ENCODE results near the gene GNPTAB. TPM values are rescaled to one million over a fixed set of nuclear protein-coding genes. Genes with fewer than 3 reads are reported as not detected.
A peak's percentile ranks its signal among the peaks of the same experiment; 100 is the strongest.

GNPTAB gene
- total RNA-seq, 1 experiment from 2014 or later: 21.0 TPM

GRCh38 chr12:101832030-101832429, 1.3 kb upstream of the GNPTAB start:
- Histone ChIP-seq H3K4me3 (ENCODE audit: low read length) (no peak overlapping the region), H3K79me2 (ENCODE audit: low read length) (peaks cover 20% of the 10 kb centered on the region), H3K9me2 (replicated peaks; ENCODE audit: low read length) (no peaks in the 10 kb centered on the region), H4K20me1 (ENCODE audit: low read length) (no peaks in the 10 kb centered on the region), H3K9ac (ENCODE audit: low read length) (no peak overlapping the region), H3F3A (ENCODE audit: low read length, unreplicated experiment) (no peaks in the 10 kb centered on the region), H3K4me1 (ENCODE audit: insufficient read depth, low read length) (peaks cover 10% of the 10 kb centered on the region), H3K27me3 (ENCODE audit: low read length) (no peaks in the 10 kb centered on the region), H2AFZ (ENCODE audit: low read length) (no peak overlapping the region), H3K27ac (ENCODE audit: low read length) (no peak overlapping the region), H3K9me3 (ENCODE audit: low read length) (no peaks in the 10 kb centered on the region), H3K4me2 (ENCODE audit: low read length) (no peak overlapping the region), H3K36me3 (ENCODE audit: low read depth, low read length) (no peaks in the 10 kb centered on the region)
- ATAC-seq: no peak
- peak; percentile 33 for DNase-seq
- intact Hi-C loops (cut with micrococcal nuclease): loop anchor here (5.0 kb wide), 2 partner anchors 60 to 135 kb away; partner anchors contain the start of gene CHPT1
- POLR2A ChIA-PET (ENCODE audit: unreplicated experiment): no interaction called here
- no TSS peak for BruUV-seq (replicated peaks)
- no peak for TF ChIP-seq CTCF (conservative IDR thresholded peaks at IDR 0.05; ENCODE audit: low read depth, low read length)
- no peak for TF ChIP-seq EZH2phosphoT487 (IDR thresholded peaks at IDR 0.05; ENCODE audit: borderline replicate concordance, low read length)
- no peak for TF ChIP-seq EZH2 (IDR thresholded peaks at IDR 0.05; ENCODE audit: low read length, unreplicated experiment)
- CTCF ChIA-PET: no interaction called here

- H3K4me1 ChIP-seq (ENCODE audit: insufficient read depth, low read length): peaks cover 10% of the 10 kb centered on the region
- no peaks in the 10 kb centered on the region for H3K9me2 ChIP-seq (replicated peaks; ENCODE audit: low read length)
- peak overlapping the region; percentile 89 for H3K4me2 ChIP-seq (ENCODE audit: low read length)
- TSS peak; percentile 38 for BruUV-seq (replicated peaks)
- DNase-seq: peak; percentile 35
- H2AFZ ChIP-seq (ENCODE audit: low read length): peak overlapping the region; percentile 97
- peak overlapping the region; percentile 68 for H3K9ac ChIP-seq (ENCODE audit: low read length)
- no peaks in the 10 kb centered on the region for H3K36me3 ChIP-seq (ENCODE audit: low read depth, low read length)
- CTCF ChIA-PET: interaction anchor here (0.6 to 2.2 kb wide), 4 partner anchors 9 to 388 kb away, joined by 4 to 19 read pairs (median 9); no protein-coding TSS in a partner anchor
- peak; percentile 12 for ATAC-seq
- POLR2A ChIA-PET (ENCODE audit: unreplicated experiment): interaction anchor here (0.6 kb wide), 1 partner anchor 422 kb away, joined by 6 read pairs; the partner anchor contains the start of gene ARL1
- H3F3A ChIP-seq (ENCODE audit: low read length, unreplicated experiment): no peaks in the 10 kb centered on the region
- no peak for TF ChIP-seq EZH2phosphoT487 (IDR thresholded peaks at IDR 0.05; ENCODE audit: borderline replicate concordance, low read length)
- TF ChIP-seq CTCF (conservative IDR thresholded peaks at IDR 0.05; ENCODE audit: low read depth, low read length): no peak
- no peak for TF ChIP-seq EZH2 (IDR thresholded peaks at IDR 0.05; ENCODE audit: low read length, unreplicated experiment)
- H4K20me1 ChIP-seq (ENCODE audit: low read length): no peaks in the 10 kb centered on the region
- no peaks in the 10 kb centered on the region for H3K27me3 ChIP-seq (ENCODE audit: low read length)
- no peaks in the 10 kb centered on the region for H3K9me3 ChIP-seq (ENCODE audit: low read length)
- H3K4me3 ChIP-seq (ENCODE audit: low read length): peak overlapping the region; percentile 96
- intact Hi-C loops (cut with micrococcal nuclease): loop anchor here (2.0 to 5.0 kb wide), 5 partner anchors 37 to 423 kb away; partner anchors contain the start of genes ARL1 and CHPT1
- peaks cover 32% of the 10 kb centered on the region for H3K79me2 ChIP-seq (ENCODE audit: low read length)
- H3K27ac ChIP-seq (ENCODE audit: low read length): no peak overlapping the region
Measured at GRCh38 chr12:101829639-101830366, 956 bp downstream of the GNPTAB start.

All from PC-3 (cell line).